GM21529 (cell line): ENCODE measurements around the gene TOR4A.

Experiments used
- ATAC-seq: cut with Tn5 transposase; IDR thresholded peaks from one replicate; pipeline ENCODE4 v1.9.1; 2021; ENCODE audit not compliant: unreplicated experiment

TOR4A gene

GRCh38 chr9:137270929-137271695 lies 6.4 kb upstream of the TOR4A start:
- ATAC-seq, result no peak

GRCh38 chr9:137271696-137272076 lies 5.8 kb upstream of the TOR4A start:
- ATAC-seq, result no peak

- no peak for ATAC-seq
These were observed 5.1 kb upstream of the TOR4A start for GRCh38 chr9:137272241-137273094.

- no peak for ATAC-seq
These were observed 4.4 kb upstream of the TOR4A start for GRCh38 chr9:137273095-137273490.

- ATAC-seq, result no peak
These were observed 3.8 kb upstream of the TOR4A start for GRCh38 chr9:137273611-137274320.

GRCh38 chr9:137275203-137275587 lies 2.3 kb upstream of the TOR4A start:
- no peak for ATAC-seq

GRCh38 chr9:137275588-137276472 lies 1.7 kb upstream of the TOR4A start:
- no peak for ATAC-seq

GRCh38 chr9:137276473-137277328 lies 825 bp upstream of the TOR4A start:
- ATAC-seq, result no peak

- ATAC-seq, result no peak
These were observed 655 bp downstream of the TOR4A start for GRCh38 chr9:137278061-137278701.

- ATAC-seq, result no peak
These were observed 1.5 kb downstream of the TOR4A start for GRCh38 chr9:137278721-137279711.

- no peak for ATAC-seq
These were observed 2.4 kb downstream of the TOR4A start for GRCh38 chr9:137279741-137280473.

GRCh38 chr9:137280474-137281344 lies 3.2 kb downstream of the TOR4A start:
- ATAC-seq, result no peak

- no peak for ATAC-seq
These were observed 4.0 kb downstream of the TOR4A start for GRCh38 chr9:137281345-137282116.

- ATAC-seq, result no peak
These were observed 9.5 kb downstream of the TOR4A start for GRCh38 chr9:137286975-137287383.

- ATAC-seq, result no peak
These were observed 15.6 kb downstream of the TOR4A start for GRCh38 chr9:137293094-137293481.
